SK-N-SH treated with all-trans-retinoic acid at 6 μM for 48 hours (cell line): ENCODE measurements around the gene SDK2.
"Not testable (repeated sequence)": the region's sequence is repeated elsewhere in the genome, so short reads cannot be mapped to it uniquely, and the experiment has no call there.

ENCODE experiments used
- ATAC-seq: fragments of 200-7000 bp; cut with Tn5 transposase; 3 replicates; pipeline ENCODE4 v1.9.1; 2020; ENCODE audit warnings: mild to moderate bottlenecking, moderate library complexity
- ARNTL ChIP-seq: fragments of 450-650 bp; formaldehyde crosslinking; IDR thresholded peaks from 2 replicates; pipeline ENCODE4 v1.5.0; 2020; ENCODE audit warnings: low read depth, mild to moderate bottlenecking, moderate library complexity, borderline replicate concordance
- BACH2 ChIP-seq: fragments of 250-450 bp; sonication (Bioruptor Pico); IDR thresholded peaks from 2 replicates; pipeline ENCODE4 v1.9.0; 2021; ENCODE audit warnings: mild to moderate bottlenecking, borderline replicate concordance
- CSDC2 ChIP-seq: fragments of 250-450 bp; sonication (Bioruptor Pico); IDR thresholded peaks from 2 replicates; pipeline ENCODE4 v1.5.0; 2020; ENCODE audit warnings: mild to moderate bottlenecking, moderate library complexity
- ESRRG ChIP-seq: fragments of 250-450 bp; sonication (Bioruptor Pico); IDR thresholded peaks from 2 replicates; pipeline ENCODE4 v1.6.1; 2021; ENCODE audit warnings: mild to moderate bottlenecking
- GLIS3 ChIP-seq: fragments of 250-450 bp; sonication (Bioruptor Pico); IDR thresholded peaks from 2 replicates; pipeline ENCODE4 v1.5.0; 2020; ENCODE audit warnings: mild to moderate bottlenecking, moderate library complexity
- OSR1 ChIP-seq: fragments of 250-450 bp; sonication (Bioruptor Pico); IDR thresholded peaks from 2 replicates; pipeline ENCODE4 v1.8.0; 2022; ENCODE audit warnings: moderate library complexity, mild to moderate bottlenecking, inconsistent platforms
- PPARA ChIP-seq: fragments of 250-450 bp; sonication (Bioruptor Pico); IDR thresholded peaks from 2 replicates; pipeline ENCODE4 v1.5.0; 2020; ENCODE audit warnings: mild to moderate bottlenecking, borderline replicate concordance
- RARB ChIP-seq: fragments of 250-450 bp; sonication (Bioruptor Pico); IDR thresholded peaks from 2 replicates; pipeline ENCODE4 v1.8.0; 2021; ENCODE audit warnings: mild to moderate bottlenecking, moderate library complexity
- TCF4 ChIP-seq: fragments of 250-450 bp; sonication (Bioruptor Pico); IDR thresholded peaks from 2 replicates; pipeline ENCODE4 v1.8.0; 2021; ENCODE audit warnings: mild to moderate bottlenecking, moderate library complexity, borderline replicate concordance
- TOX ChIP-seq: fragments of 250-450 bp; sonication (Bioruptor Pico); IDR thresholded peaks from 2 replicates; pipeline ENCODE4 v1.8.0; 2021; ENCODE audit warnings: mild to moderate bottlenecking, moderate library complexity, borderline replicate concordance
- ZFP3 ChIP-seq: fragments of 250-450 bp; sonication (Bioruptor Pico); IDR thresholded peaks from 2 replicates; pipeline ENCODE4 v1.5.0; 2020; ENCODE audit warnings: mild to moderate bottlenecking, moderate library complexity
- ZFP30 ChIP-seq: fragments of 450-650 bp; formaldehyde crosslinking; IDR thresholded peaks from 2 replicates; pipeline ENCODE4 v1.5.0; 2022; ENCODE audit warnings: mild to moderate bottlenecking, moderate library complexity
- ZNF565 ChIP-seq: fragments of 450-650 bp; formaldehyde crosslinking; conservative IDR thresholded peaks from 2 replicates; pipeline ENCODE4 v1.5.0; 2020; ENCODE audit warnings: low read depth, mild to moderate bottlenecking, moderate library complexity
- TF ChIP-seq, protein P1 (sequence below): fragments of 250-450 bp; sonication (Bioruptor Pico); IDR thresholded peaks from 2 replicates; pipeline ENCODE4 v1.8.0; 2020; ENCODE audit warnings: mild to moderate bottlenecking, moderate library complexity, borderline replicate concordance
- TF ChIP-seq, protein P2 (sequence below): fragments of 250-450 bp; sonication (Bioruptor Pico); IDR thresholded peaks from 2 replicates; pipeline ENCODE4 v1.5.1; 2021; ENCODE audit warnings: mild to moderate bottlenecking, moderate library complexity
- TF ChIP-seq, protein P3 (sequence below): fragments of 250-450 bp; sonication (Bioruptor Pico); IDR thresholded peaks from 2 replicates; pipeline ENCODE4 v1.8.0; 2021; ENCODE audit warnings: low read depth, mild to moderate bottlenecking, moderate library complexity, borderline replicate concordance

Gene SDK2

DNA sequence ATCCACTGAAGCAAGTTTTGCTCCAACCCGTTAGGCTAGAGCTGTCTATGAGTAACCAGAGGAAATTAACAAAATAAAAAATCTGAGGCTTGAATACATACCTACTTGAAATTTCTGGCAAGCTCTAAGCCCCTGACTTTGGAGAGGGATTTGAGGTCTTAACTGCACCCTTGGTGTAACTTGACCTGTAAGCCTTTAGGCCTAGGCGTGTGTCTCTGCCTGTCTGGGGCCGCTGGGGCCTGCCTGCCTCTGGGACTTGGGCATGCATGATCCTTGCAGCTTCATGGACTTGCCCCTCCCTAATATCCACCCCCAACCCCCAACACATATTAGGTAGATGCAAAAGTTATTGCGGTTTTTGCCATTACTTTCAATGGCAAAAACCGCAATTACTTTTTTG is 328.8 kb downstream of the SDK2 start:
- TF ChIP-seq BACH2 (CRISPR knock-in tag): no peak
- TF ChIP-seq CSDC2 (CRISPR knock-in tag): no peak
- TF ChIP-seq, protein P1, sequence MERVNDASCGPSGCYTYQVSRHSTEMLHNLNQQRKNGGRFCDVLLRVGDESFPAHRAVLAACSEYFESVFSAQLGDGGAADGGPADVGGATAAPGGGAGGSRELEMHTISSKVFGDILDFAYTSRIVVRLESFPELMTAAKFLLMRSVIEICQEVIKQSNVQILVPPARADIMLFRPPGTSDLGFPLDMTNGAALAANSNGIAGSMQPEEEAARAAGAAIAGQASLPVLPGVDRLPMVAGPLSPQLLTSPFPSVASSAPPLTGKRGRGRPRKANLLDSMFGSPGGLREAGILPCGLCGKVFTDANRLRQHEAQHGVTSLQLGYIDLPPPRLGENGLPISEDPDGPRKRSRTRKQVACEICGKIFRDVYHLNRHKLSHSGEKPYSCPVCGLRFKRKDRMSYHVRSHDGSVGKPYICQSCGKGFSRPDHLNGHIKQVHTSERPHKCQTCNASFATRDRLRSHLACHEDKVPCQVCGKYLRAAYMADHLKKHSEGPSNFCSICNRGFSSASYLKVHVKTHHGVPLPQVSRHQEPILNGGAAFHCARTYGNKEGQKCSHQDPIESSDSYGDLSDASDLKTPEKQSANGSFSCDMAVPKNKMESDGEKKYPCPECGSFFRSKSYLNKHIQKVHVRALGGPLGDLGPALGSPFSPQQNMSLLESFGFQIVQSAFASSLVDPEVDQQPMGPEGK (CRISPR knock-in tag): no peak

DNA sequence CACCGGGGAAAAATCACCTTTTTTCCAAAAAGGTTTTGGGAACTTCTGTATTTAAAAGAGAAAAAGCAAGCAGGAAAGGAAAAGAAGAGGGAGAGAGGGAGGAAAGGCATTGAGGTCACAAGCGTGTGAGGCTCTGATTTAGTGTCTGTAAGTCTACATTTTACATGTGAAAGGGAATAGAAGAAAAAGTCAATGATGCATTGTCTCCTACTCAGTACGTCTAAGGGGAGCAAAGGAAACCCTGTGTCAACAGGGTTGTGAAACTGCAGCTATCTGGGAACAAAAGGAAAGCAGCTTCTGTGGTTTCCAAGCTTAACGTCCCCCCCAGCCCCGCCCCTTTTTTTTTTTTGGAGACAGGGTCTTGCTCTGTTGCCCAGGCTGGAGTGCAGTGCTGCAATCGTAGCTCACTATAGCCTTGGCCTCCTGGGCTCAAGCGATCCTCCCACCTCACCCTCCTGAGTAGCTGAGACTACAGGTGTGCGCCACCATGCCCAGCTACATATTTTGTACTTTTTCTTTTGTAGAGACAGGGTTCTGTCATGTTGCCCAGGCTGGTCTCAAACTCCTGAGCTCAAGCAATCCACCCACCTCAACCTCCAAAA is 330.6 kb downstream of the SDK2 start:
- no peak for ATAC-seq
- TF ChIP-seq, protein P2, sequence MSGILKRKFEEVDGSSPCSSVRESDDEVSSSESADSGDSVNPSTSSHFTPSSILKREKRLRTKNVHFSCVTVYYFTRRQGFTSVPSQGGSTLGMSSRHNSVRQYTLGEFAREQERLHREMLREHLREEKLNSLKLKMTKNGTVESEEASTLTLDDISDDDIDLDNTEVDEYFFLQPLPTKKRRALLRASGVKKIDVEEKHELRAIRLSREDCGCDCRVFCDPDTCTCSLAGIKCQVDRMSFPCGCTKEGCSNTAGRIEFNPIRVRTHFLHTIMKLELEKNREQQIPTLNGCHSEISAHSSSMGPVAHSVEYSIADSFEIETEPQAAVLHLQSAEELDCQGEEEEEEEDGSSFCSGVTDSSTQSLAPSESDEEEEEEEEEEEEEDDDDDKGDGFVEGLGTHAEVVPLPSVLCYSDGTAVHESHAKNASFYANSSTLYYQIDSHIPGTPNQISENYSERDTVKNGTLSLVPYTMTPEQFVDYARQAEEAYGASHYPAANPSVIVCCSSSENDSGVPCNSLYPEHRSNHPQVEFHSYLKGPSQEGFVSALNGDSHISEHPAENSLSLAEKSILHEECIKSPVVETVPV (CRISPR knock-in tag): no peak
- no peak for TF ChIP-seq ZFP3 (CRISPR knock-in tag)
- TF ChIP-seq BACH2 (CRISPR knock-in tag): no peak
- no peak for TF ChIP-seq ZFP30
- TF ChIP-seq TCF4: no peak
- no peak for TF ChIP-seq RARB (CRISPR knock-in tag)
- TF ChIP-seq ZNF565 (CRISPR knock-in tag): no peak

More for the DNA sequence above, 328.8 kb downstream of the SDK2 start:
- ATAC-seq: no peak

DNA sequence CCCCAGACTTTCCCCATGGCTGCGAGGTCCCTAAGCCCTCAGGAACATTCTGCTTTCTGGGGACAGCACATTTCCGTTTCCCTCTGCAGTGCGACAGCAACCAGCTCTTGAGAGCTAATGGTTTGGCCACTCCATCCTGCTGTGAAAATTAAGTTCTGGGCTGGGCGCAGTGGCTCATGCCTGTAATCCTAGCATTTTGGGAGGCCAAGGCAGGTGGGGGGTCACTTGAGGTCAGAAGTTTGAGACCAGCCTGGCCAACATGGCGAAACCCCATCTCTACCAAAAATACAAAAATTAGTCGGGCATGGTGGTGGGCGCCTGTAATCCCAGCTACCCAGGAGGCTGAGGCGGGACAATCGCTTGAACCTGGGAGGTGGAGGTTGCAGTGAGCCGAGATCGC is 331.4 kb downstream of the SDK2 start:
- ATAC-seq: not testable (repeated sequence)

DNA sequence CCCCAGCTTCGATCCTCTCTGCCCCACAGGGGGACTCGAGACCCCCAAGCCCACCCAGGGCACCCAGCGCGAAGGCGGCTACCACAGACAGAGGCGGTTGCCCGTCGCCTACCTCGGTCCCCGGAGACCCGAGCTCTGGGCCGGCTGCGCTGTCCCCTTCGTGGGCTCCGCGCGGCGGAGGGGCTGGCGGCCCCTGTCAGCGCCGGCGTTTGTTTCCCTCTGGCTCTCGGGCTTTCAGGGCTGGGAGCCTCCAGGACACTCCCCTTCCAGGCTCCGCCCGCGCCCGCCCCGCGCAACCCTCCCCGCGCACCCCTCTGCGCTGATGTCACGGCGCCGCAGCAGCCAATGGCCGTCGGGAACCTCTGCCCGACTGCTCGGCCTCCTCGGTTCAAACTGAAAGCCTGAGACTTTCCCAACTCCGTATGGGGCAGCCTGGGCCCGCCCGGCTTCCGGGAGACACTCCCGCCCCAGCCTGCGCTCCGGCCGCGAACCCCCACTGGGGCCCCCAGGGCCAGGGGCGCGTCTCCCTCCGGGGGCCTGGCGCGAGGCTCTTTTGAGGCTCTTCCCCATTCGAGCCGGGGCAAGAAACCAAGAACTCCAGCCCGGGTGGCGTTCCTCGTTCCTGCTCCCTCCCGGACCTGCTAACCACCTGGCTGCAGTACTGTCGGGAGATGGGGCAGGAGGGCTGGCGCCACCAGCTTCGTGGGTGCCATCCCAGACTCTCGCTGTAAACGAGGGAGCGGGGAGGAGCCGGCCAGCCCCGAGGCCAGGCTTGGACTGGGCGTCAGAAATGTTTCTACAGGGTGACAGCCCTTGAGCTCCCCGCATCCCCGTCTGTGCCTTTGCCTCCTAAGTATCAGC is 332.2 kb downstream of the SDK2 start, which contains the start of gene CDC42EP4:
Gene CDC42EP4 (minus strand): TSS at position 221 of the 861 bp plus-strand sequence. CDS start 25,501 bp downstream, outside the sequence.
- TF ChIP-seq, protein P3, sequence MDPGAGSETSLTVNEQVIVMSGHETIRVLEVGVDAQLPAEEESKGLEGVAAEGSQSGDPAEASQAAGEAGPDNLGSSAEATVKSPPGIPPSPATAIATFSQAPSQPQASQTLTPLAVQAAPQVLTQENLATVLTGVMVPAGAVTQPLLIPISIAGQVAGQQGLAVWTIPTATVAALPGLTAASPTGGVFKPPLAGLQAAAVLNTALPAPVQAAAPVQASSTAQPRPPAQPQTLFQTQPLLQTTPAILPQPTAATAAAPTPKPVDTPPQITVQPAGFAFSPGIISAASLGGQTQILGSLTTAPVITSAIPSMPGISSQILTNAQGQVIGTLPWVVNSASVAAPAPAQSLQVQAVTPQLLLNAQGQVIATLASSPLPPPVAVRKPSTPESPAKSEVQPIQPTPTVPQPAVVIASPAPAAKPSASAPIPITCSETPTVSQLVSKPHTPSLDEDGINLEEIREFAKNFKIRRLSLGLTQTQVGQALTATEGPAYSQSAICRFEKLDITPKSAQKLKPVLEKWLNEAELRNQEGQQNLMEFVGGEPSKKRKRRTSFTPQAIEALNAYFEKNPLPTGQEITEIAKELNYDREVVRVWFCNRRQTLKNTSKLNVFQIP (CRISPR knock-in tag): no peak
- TF ChIP-seq GLIS3 (CRISPR knock-in tag): no peak
- no peak for TF ChIP-seq OSR1 (CRISPR knock-in tag)
- TF ChIP-seq CSDC2 (CRISPR knock-in tag): peak; percentile 91
- peak; percentile 77 for TF ChIP-seq ZFP3 (CRISPR knock-in tag)
- TF ChIP-seq TOX (CRISPR knock-in tag): no peak
- TF ChIP-seq, protein P1 (CRISPR knock-in tag): peak; percentile 83; the same call in 1 of the 2 replicates
- no peak for TF ChIP-seq BACH2 (CRISPR knock-in tag)
- TF ChIP-seq, protein P2 (CRISPR knock-in tag): no peak
- no peak for TF ChIP-seq PPARA (CRISPR knock-in tag)
- TF ChIP-seq ARNTL (CRISPR knock-in tag): no peak
- no peak for TF ChIP-seq TCF4
- no peak for TF ChIP-seq RARB (CRISPR knock-in tag)
- no peak for TF ChIP-seq ESRRG (CRISPR knock-in tag)
- ATAC-seq: peak; percentile 88
